Stimulated activated CD8-positive, alpha-beta memory T cell treated with anti-CD3 and anti-CD28 coated beads, Interleukin-7, amount 100 ng/mL, for 1 hour (primary cell): ENCODE measurements around the gene UCN.

Source experiments
- DNase-seq, 2 donors: peaks; one replicate each; pipeline ENCODE4 v3.0.0-alpha.2; 2020; ENCODE audit warnings: low read depth in 2 of 2

The UCN gene

GRCh38 chr2:27261241-27261925, 46.9 kb downstream of the UCN start:
- no peak for DNase-seq

- DNase-seq = no peak
Measured at GRCh38 chr2:27258051-27258450, 50.2 kb downstream of the UCN start.
